Measurements from ENCODE around the gene ATP6V1A.

ATP6V1A gene

GRCh38 chr3:113832477-113833164, 85.8 kb downstream of the ATP6V1A start:
- H3K4me3 ChIP-seq (ENCODE audit: low read depth, low read length), result no peak overlapping the region
- DNase-seq (ENCODE audit: low read depth), result no peak
- no peak for TF ChIP-seq CTCF (IDR thresholded peaks at IDR 0.05; ENCODE audit: control insufficient read depth, extremely low read depth, insufficient read depth)

- no peak for TF ChIP-seq CTCF (IDR thresholded peaks at IDR 0.05; ENCODE audit: control insufficient read depth, extremely low read depth, insufficient read depth)
- DNase-seq (ENCODE audit: low read depth), result no peak
- no peak overlapping the region for H3K4me3 ChIP-seq (ENCODE audit: low read depth, low read length)
These were observed 88.1 kb downstream of the ATP6V1A start for GRCh38 chr3:113834983-113835382.

GRCh38 chr3:113838631-113839209, 91.9 kb downstream of the ATP6V1A start, which contains the start of gene GRAMD1C:
Gene GRAMD1C, plus strand, starts transcription at chr3:113838788. Its CDS starts 122 bp downstream, at chr3:113838910.
- DNase-seq (ENCODE audit: low read depth), result peak; percentile 48
- H3K4me3 ChIP-seq (ENCODE audit: low read depth, low read length), result peak within 1 kb of the TSS; percentile 60
- TF ChIP-seq CTCF (IDR thresholded peaks at IDR 0.05; ENCODE audit: control insufficient read depth, extremely low read depth, insufficient read depth), result peak; percentile 87

- DNase-seq (ENCODE audit: low read depth), result no peak
- TF ChIP-seq CTCF (IDR thresholded peaks at IDR 0.05; ENCODE audit: control insufficient read depth, extremely low read depth, insufficient read depth), result no peak
- H3K4me3 ChIP-seq (ENCODE audit: low read depth, low read length), result peak overlapping the region; percentile 60; the same call in 1 of the 2 replicates
These were observed 92.7 kb downstream of the ATP6V1A start for GRCh38 chr3:113839551-113839950.

GRCh38 chr3:113844622-113845222, 97.9 kb downstream of the ATP6V1A start:
- no peak overlapping the region for H3K4me3 ChIP-seq (ENCODE audit: low read depth, low read length)
- no peak for DNase-seq (ENCODE audit: low read depth)
- peak; percentile 61 for TF ChIP-seq CTCF (IDR thresholded peaks at IDR 0.05; ENCODE audit: control insufficient read depth, extremely low read depth, insufficient read depth)

GRCh38 chr3:113847247-113847646, 100.4 kb downstream of the ATP6V1A start:
- no peak for TF ChIP-seq CTCF (IDR thresholded peaks at IDR 0.05; ENCODE audit: control insufficient read depth, extremely low read depth, insufficient read depth)
- DNase-seq (ENCODE audit: low read depth), result no peak
- no peak overlapping the region for H3K4me3 ChIP-seq (ENCODE audit: low read depth, low read length)
